Measurements from ENCODE around the gene COL27A1.

DNA sequence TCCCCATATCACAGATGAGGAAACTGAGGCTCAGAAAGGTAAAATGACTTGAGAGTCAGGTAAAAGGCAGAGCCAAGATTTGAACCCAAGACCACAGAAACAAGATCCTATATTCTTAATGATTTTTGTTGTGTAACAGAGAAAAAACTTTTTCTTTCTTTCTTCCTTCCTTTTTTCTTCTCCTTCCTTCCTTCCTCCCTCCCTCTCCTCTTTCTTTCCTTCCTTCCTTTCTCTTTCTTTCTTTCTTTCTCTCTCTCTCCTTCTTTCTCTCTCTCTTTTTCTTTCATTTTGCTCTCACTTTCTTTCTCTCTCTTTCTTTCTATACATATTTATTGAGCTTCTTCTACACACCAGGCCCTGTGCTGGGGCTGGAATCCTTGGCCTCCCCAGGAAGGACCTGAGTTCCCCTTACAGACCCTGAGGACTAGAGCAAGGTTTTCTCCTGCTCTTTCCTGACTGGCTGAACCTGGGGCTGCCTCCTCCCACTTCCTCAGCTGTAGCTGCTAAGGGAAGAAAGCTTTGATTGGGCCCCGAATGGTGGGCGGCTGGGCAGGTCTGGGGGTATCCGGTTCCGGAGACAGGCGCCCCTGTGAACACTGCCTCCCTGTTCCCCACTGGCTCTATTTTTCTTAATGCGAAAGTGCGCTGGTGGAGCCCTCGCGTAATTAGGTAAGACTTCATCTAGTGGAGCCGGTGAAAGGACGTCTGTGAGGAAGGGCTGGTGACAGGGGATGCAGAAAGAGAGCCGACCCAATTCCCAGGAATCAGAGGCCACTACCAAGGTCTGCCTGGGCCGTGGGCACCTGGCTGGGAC, 28.9 kb upstream of the COL27A1 start:
- TF ChIP-seq CTCF (IDR thresholded peaks at IDR 0.05; ENCODE audit: borderline replicate concordance, extremely low read depth, low read length, poor library complexity, severe bottlenecking) (no peak), EZH2 (IDR thresholded peaks at IDR 0.05; ENCODE audit: borderline replicate concordance, low read depth, low read length, severe bottlenecking) (no peak)
